Forelimb muscle (tissue), 1 donor: ENCODE measurements around the gene C1orf52. TPM values are rescaled to one million over a fixed set of nuclear protein-coding genes. Genes with fewer than 3 reads are reported as not detected.

Experiments
- DNase-seq: peaks from one replicate; pipeline ENCODE4 v3.0.0-alpha.2; 2013; ENCODE audit warnings: low read depth
- polyA plus RNA-seq: library from polyadenylated mRNA; unstranded; fragments of 120-200 nt; gene quantifications from one replicate; pipeline ENCODE4 v1.2.1, GENCODE V29; 2013; ENCODE audit not compliant: insufficient read length

The C1orf52 gene
- 23.1 TPM for polyA plus RNA-seq

DNA sequence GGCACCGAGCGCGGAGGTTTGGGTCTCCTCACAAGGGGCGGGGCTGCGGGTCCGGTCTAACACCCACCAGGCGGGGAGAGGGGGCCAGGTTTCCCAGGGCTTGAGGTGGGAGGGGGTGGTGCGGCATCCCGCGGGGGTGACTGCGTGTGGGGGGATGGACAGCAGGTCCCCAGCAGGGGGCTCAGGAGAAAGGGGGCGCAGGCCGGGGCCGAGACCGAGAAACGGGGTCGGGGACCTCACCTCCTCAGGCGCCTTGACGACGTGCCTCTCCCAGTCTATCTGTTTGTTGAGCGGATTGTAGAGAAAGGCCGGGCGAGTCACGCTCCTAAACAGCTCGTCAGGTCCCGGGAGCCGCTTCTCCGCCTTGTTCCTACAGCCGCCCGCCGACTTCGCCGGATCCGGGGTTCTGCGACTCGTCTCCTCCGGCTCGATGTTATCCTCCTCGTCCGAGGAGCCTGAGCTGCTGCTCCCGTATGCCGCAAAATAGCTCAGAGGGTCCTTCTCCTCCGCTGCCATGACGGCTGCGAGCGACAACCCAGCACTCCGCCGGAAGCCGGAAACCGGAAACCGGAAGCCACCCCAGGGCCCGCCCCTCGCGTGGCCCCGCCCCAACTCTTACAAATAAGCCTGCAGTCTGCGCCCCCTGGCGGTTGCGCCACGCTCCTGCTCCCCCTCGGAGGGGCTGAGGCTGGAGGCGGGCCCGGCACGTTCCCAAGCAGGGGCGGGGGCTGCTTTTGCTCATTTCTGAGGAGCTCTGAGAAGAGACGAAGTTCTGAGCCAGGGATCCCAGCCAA, at the start of gene C1orf52:
Gene C1orf52, minus strand, starts transcription at position 545 of the 794 bp plus-strand sequence. Its CDS starts 29 bp downstream, at position 516.
- peak; percentile 83 for DNase-seq

DNA sequence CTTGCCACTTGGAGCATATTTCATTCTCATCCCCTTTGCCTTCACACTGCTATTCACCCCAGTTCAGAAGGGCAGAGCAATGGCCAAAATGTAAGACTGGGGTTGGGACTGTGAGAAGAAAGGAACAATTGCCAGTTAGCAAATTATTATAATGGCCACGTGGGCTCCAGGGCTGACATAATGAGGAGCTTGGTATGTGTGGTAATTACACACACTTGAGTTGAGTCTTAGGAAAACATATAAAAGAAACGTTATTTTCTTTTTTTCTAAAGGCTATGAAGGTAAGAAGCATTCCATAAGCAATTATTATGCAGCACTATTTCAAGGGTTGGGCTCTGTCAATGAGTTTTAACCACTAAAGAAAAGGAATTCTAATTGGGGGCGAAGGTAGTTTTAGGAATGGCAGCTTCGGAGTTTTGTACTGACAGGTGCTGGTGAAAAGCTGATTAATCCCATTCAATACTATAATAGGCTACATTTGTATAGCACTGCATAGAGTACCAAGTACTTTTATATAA, 49.4 kb upstream of the C1orf52 start:
- no peak for DNase-seq

DNA sequence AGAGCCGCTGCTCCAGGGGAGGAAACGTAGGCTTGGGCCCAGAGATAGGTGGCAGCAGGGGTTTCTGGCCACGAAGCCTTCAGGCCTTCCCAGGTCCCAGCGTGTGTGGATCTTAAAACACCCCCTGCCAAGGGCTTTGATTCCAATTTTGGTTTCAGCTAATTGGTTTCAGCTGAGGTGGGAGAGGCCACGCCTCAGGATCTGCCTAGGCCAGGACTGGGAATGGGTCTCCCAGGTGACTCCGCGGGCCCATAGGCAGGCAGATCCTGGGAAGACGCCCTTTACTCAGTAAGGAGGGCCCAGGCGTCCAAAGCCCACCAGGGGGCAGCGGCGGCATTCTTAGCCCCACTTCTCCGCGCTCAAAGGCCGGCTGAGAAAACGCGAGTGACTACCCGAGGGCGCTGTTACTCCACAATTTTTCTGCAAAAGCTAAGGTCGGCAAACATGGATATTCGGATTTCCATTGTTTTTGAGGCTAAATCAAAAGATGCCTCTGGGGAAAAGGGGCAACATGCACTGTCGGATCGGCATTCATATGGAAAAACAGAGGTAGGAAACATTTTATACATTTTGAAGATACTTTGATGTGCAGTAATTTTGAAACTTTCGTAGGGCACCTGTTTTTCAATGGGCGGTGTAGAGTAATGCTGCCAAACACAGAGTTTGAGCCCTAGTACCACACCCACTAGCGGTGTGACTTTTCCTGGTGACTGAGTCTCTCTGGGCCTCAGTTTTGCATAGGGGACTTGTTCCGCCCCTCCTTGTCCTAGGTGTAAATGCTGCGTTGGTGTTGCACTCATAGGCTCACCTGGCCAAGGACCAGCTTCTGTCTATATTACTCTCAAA, 48.7 kb upstream of the C1orf52 start:
- DNase-seq, result peak; percentile 70

DNA sequence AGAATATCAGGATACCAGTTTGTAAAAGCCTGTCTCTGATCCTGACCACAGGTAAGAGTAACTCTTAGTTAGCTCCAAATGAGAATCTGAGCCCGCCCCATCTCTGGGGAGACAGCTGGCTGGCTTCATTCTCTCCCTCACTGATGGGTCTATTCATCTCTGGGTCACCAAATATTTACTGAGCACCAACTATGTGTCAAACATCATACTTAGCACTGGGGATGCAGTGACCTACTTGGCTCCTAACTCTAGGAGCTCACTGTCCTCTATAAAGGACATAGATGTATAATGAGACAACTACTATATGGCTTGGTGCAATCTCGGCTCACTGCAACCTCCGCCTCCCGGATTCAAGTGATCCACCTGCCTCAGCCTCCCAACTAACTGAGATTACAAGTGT, 46.8 kb upstream of the C1orf52 start:
- no peak for DNase-seq

DNA sequence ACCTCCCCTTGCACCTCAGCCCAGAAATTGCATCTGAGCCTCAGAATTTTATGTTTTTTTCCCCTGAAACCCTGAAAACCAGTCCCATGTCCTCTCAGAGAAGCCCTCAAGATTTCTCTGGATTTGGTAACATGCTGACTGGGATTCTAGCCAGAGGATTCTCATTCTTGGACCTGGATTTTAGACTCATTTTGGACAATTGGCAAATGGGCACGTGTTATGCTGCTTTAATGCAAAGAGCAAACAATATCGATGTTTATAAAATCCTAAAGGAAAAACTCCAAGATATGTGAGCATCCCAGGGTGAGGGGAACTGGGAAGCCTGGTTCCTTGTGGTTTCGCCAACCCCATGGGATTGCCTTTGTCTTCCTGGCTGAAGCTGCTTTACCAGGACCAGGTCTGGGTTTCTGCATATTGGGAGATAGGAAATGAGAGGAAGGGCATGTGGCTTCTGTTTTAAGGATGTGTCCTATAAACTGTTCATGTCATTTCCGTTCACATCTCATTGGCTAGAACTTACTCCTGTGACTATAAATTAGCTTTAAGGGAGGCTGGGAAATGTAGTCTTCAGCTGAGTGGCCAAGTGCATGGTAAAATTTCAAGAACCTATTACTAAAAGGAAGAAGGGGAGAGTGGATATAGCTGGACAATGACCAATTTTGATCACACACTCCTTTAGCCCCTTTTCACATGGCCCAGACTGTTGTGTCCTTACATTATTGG, 44.1 kb upstream of the C1orf52 start:
- DNase-seq, result no peak

DNA sequence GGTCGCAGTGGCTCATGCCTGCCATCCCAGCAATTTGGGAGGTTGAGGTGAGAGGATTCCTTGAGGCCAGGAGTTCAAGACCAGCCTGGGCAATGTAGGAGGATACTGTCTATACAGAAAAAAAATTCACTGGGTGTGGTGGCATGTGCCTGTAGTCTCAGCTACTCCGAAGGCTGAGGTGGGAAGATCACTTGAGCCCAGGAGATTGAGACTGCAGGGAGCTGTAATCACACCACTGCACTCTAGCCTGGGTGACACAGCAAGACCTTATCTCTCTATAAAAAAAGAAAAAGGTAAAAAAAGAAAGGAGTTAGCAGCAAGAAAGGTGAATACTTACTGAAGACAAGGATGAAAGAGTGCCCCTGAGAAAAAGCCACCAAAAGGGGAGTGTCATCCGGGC, 40.7 kb upstream of the C1orf52 start:
- no peak for DNase-seq

DNA sequence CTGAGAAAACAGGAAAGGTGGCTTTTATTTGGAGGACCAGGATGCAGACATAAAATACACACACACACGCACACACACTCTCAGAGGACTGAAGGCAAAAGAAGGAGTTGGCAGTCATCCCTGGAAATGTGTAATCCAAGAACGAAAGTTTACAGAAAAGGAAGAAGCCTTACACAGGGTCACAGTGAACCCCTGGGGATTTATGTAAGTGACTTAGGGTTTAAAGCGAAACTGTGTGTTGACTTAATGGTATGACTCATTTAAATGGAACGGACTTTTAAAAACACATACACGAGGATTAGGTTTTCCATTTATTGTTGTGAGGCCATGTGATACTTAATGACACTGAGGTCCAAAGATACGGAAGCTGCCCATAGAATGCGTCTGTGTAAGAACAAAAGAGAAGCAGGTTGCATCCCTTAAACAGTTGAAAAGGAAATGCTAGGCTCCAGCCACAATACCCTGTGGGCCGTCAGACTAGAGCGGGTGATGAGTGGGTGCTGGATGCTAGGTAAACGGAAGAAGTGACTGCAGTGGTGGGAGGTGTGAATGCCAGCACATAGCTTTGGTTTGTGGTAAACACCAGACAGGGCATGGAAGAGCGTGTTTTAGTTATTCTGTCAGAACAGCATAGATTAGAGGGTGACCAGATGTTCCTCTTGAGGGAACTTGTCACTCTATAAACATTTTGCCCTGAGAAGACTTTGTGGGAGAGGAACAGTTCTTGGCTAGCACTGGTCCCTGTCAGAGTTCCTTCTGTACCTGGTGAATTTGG, 38.6 kb upstream of the C1orf52 start:
- peak; percentile 93 for DNase-seq

- no peak for DNase-seq
These were observed 38.0 kb upstream of the C1orf52 start for GRCh38 chr1:85297538-85297854.

- DNase-seq, result no peak
These were observed 37.5 kb upstream of the C1orf52 start for GRCh38 chr1:85296980-85297379.

- DNase-seq, result no peak
These were observed 36.2 kb upstream of the C1orf52 start for GRCh38 chr1:85295654-85296053.

DNA sequence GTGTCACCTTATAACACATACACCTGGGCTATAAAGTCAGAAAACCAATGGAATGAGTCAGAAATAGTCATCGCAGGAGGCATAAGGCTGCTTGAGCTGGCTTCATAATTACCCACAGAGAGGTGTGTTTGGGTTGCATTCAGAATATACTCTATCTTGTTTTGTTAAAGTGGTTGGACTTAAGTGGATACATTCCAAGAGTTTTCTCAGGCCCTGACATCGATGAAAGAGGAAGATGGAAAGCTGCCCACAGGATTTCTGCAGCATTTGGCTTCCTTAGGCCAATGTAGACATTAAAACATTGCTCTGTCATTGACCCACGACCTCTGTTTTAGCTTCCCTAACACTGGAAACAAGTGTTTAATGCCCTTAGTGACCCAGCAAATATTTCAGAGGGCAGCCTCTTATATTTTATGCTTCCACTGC, 35.6 kb upstream of the C1orf52 start:
- no peak for DNase-seq

GRCh38 chr1:85290826-85291225, 31.4 kb upstream of the C1orf52 start:
- DNase-seq, result no peak

GRCh38 chr1:85289848-85290335, 30.4 kb upstream of the C1orf52 start:
- no peak for DNase-seq

DNA sequence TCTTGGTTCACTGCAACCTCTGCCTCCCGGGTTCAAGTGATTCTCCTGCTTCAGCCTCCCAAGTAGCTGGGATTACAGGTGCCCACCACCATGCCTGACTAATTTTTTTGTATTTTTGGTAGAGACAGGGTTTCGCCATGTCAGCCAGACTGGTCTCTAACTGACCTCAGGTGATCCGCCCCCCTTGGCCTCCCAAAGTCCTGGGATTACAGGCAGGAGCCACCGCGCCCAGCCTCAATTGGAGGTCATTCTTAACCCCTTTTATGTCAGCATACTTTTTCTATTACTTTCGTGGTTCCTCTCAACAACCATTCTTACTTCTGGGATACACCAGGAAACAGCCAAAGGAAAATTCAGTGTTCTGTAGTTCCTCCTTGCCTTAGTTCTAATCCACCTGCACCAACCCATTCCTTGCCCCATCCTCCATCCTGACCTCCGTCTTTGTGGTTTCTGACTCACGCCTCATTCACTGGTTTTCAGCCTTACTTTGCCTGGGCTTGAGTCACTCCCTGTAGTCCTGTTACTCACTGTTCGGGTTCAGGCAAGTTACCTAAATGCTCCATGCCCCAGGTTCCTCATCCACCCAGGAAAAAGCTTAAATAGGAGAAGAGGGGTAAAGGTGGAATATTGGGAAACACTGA, 29.9 kb upstream of the C1orf52 start:
- DNase-seq, result no peak

DNA sequence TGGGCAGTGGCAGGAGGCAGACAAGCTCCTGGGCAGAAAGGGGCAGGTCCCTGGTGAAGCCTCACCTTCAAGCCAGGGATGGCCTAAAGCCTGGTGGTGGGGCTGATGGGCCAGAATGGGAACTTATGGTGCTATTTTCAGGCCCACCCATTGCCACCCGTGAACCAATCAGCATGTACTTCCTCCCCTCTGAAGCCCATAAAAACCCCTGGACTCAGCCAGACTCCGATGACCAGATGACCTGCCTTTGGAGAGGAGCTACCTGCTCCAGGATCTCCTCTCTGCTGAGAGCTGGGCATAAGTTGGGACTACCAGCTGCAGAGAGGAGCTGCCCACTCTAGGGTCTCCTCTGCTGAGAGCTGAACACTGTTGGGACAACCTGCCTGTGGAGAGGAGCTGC, 24.7 kb upstream of the C1orf52 start:
- DNase-seq, result no peak

DNA sequence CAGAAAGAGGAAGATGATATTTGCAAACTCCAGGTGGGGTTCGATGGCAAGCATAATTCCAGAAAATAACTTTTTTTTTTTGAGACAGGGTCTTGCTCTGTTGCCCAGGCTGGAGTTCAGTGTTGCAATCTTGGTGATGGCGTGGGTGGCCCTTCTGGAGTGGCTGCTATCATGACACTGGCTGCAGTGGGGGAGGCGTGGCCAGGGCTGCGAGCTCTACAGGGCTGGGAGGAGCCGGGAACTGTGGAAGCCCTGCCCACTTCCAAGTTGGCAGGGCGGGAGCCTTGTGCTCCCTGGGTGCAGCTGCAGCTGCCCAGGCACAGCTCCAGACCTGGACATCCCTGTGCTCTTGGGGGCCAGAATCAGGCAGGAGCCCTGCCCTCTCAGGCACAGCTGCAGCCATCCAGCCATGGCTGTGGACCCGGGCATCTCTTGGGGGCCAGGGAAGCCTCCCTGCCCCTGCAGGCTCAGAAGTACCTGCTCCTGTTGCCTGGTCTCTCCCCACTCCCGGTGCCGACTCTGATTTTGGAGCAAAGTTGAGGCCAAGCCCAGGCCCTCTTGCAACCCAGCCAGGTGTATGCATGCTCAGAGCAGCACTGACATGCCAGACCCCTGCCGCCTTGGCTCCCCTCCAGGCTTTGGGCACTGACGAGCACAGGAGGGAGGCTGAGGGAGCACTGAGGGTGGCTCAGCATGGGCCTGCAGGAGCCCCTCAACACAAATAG, 24.2 kb upstream of the C1orf52 start:
- DNase-seq, result no peak

GRCh38 chr1:85282424-85282823, 23.0 kb upstream of the C1orf52 start:
- DNase-seq, result no peak

- DNase-seq, result no peak
These were observed 21.2 kb upstream of the C1orf52 start for GRCh38 chr1:85280636-85281035.

GRCh38 chr1:85279458-85280080, 20.1 kb upstream of the C1orf52 start:
- no peak for DNase-seq
